Hematopoietic multipotent progenitor cell treated with erythropoietin and hydrocortisone succinate and interleukin-3 and kit ligand, for 6 days (in vitro differentiated cells): ENCODE results near the gene SOX8.

Source experiments
- DNase-seq: peaks from one replicate; pipeline ENCODE4 v3.0.0-alpha.2; 2015

SOX8 gene

GRCh38 chr16:989354-989814, 7.8 kb downstream of the SOX8 start:
- DNase-seq: no peak

GRCh38 chr16:990516-991291, 9.1 kb downstream of the SOX8 start:
- DNase-seq: no peak

- DNase-seq: no peak
These were observed 9.8 kb downstream of the SOX8 start for GRCh38 chr16:991345-991744.

- no peak for DNase-seq
These were observed 10.2 kb downstream of the SOX8 start for GRCh38 chr16:991773-992172.

- no peak for DNase-seq
These were observed 12.2 kb downstream of the SOX8 start for GRCh38 chr16:993731-994130.

GRCh38 chr16:995087-995486, 13.5 kb downstream of the SOX8 start:
- no peak for DNase-seq

GRCh38 chr16:995783-996182, 14.2 kb downstream of the SOX8 start:
- no peak for DNase-seq

- no peak for DNase-seq
These were observed 15.1 kb downstream of the SOX8 start for GRCh38 chr16:996681-997080.

GRCh38 chr16:997440-998051, 16.0 kb downstream of the SOX8 start:
- DNase-seq: no peak

GRCh38 chr16:998211-998610, 16.6 kb downstream of the SOX8 start:
- no peak for DNase-seq

GRCh38 chr16:998615-999014, 17.0 kb downstream of the SOX8 start:
- no peak for DNase-seq

GRCh38 chr16:999677-1000076, 18.1 kb downstream of the SOX8 start:
- DNase-seq: no peak

GRCh38 chr16:1000608-1001007, 19.0 kb downstream of the SOX8 start:
- no peak for DNase-seq

- no peak for DNase-seq
These were observed 19.5 kb downstream of the SOX8 start for GRCh38 chr16:1001096-1001495.

GRCh38 chr16:1002399-1003166, 21.0 kb downstream of the SOX8 start:
- DNase-seq: no peak

- no peak for DNase-seq
These were observed 22.1 kb downstream of the SOX8 start for GRCh38 chr16:1003391-1004347.

GRCh38 chr16:1005286-1005685, 23.7 kb downstream of the SOX8 start:
- no peak for DNase-seq

- no peak for DNase-seq
These were observed 25.2 kb downstream of the SOX8 start for GRCh38 chr16:1006781-1007180.

- no peak for DNase-seq
These were observed 25.8 kb downstream of the SOX8 start for GRCh38 chr16:1007284-1007850.

- no peak for DNase-seq
These were observed 26.5 kb downstream of the SOX8 start for GRCh38 chr16:1008085-1008484.

- no peak for DNase-seq
These were observed 28.0 kb downstream of the SOX8 start for GRCh38 chr16:1009358-1010150.
